ENCODE measurements around the gene C2orf76. TPM values are rescaled to one million over a fixed set of nuclear protein-coding genes. Genes with fewer than 3 reads are reported as not detected.

The C2orf76 gene
- total and polyA plus RNA-seq, 10 of the 15 experiments (the other 5 are each of a cell fraction or from before 2014, with no cell fraction given) = 14.0 to 46.1 (median 25.4) TPM

DNA sequence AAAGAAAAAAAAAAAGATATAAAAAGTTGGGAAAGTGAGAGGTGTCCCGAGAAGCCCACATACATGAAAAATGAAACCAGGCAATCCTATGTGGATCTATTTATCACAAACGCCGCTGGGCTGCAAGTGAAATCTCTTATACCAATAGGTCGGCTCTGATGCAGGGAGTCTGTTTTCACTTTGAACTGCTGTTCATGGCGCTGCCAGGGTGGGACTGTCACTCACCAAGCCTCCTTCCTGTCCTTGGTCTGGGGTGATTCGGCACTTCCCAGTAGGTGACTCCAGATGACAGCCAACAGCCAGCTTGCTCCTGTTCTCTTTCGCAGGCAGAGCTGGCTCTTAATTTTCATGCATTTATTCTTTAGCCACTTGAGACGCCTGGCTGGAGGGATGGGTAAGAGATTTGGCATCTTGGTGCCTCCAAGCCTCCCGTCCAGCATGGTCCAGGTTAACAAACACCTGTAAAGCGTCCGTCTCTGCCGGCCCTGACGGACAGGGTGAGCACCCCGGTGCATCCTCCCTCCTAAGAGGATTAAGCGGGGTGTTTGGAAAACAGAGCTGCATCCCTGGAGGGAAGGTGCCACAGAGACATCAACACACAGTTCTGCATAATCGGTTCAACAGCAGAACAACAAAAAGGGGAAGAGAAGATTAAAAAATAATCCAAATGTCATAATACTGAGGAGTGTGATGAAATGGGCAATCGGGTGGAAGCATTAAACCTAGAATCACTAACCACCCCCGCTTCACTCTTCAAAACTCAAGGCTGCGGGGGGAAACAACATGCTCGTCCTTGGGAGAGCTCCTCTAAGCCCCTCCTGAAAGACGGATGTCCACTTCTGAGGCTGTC, 84.3 kb downstream of the C2orf76 start:
- no peaks in the 10 kb centered on the region for H3K9me3 ChIP-seq (replicated peaks; ENCODE audit: control insufficient read depth, insufficient read depth, low read length)
- in situ Hi-C loops (cut with MboI) = no loop called here
- H3K4me3 ChIP-seq = no peak overlapping the region
- no peak overlapping the region for H3K4me2 ChIP-seq (ENCODE audit: control insufficient read depth, insufficient read depth)
- ChIA-PET RAD21 (ENCODE audit: unreplicated experiment) (no interaction called here), POLR2A (no interaction called here), SMC1A (ENCODE audit: uncharacterized antibody, unreplicated experiment) (interaction anchor here (1.4 to 2.0 kb wide), 2 partner anchors 9 to 16 kb away, joined by 3 to 4 read pairs; no protein-coding TSS in a partner anchor), CTCF (interaction anchor here (0.6 to 1.5 kb wide), 4 partner anchors 15 to 350 kb away, joined by 3 to 7 read pairs (median 4); no protein-coding TSS in a partner anchor)
- H2AFZ ChIP-seq (ENCODE audit: control insufficient read depth, low read depth, low read length) = no peak overlapping the region
- no peak overlapping the region for H3K27ac ChIP-seq (ENCODE audit: control insufficient read depth, insufficient read depth)
- 68% methylated on average over 21 of the region's 21 CpGs for WGBS (ENCODE audit: insufficient coverage, insufficient replicate concordance, low lambda C conversion rate, missing lambda C conversion rate)
- no peak overlapping the region for H3K9ac ChIP-seq (ENCODE audit: control insufficient read depth, insufficient read depth, low read length)
- H3K27me3 ChIP-seq (replicated peaks in 1 of 2; ENCODE audit: control insufficient read depth in 2 of 2, insufficient read depth in 2 of 2, low read length in 1 of 2) = no peaks in the 10 kb centered on the region
- H3K79me2 ChIP-seq (ENCODE audit: control insufficient read depth, insufficient read depth, low read length) = no peaks in the 10 kb centered on the region
- ATAC-seq (no peak), DNase-seq (ENCODE audit: low read depth, low spot score) (no peak), FAIRE-seq (no peak)
- intact Hi-C loops (cut with micrococcal nuclease; ENCODE audit: unreplicated experiment) = no loop called here
- H4K20me1 ChIP-seq (ENCODE audit: control insufficient read depth, insufficient read depth) = no peaks in the 10 kb centered on the region
- no peaks in the 10 kb centered on the region for H3K4me1 ChIP-seq (ENCODE audit: control insufficient read depth, insufficient read depth, low read length)
- H3K36me3 ChIP-seq (ENCODE audit: control insufficient read depth in 2 of 2, insufficient read depth in 2 of 2, low read length in 1 of 2) = no peaks in the 10 kb centered on the region
- TF ChIP-seq, protein P1, sequence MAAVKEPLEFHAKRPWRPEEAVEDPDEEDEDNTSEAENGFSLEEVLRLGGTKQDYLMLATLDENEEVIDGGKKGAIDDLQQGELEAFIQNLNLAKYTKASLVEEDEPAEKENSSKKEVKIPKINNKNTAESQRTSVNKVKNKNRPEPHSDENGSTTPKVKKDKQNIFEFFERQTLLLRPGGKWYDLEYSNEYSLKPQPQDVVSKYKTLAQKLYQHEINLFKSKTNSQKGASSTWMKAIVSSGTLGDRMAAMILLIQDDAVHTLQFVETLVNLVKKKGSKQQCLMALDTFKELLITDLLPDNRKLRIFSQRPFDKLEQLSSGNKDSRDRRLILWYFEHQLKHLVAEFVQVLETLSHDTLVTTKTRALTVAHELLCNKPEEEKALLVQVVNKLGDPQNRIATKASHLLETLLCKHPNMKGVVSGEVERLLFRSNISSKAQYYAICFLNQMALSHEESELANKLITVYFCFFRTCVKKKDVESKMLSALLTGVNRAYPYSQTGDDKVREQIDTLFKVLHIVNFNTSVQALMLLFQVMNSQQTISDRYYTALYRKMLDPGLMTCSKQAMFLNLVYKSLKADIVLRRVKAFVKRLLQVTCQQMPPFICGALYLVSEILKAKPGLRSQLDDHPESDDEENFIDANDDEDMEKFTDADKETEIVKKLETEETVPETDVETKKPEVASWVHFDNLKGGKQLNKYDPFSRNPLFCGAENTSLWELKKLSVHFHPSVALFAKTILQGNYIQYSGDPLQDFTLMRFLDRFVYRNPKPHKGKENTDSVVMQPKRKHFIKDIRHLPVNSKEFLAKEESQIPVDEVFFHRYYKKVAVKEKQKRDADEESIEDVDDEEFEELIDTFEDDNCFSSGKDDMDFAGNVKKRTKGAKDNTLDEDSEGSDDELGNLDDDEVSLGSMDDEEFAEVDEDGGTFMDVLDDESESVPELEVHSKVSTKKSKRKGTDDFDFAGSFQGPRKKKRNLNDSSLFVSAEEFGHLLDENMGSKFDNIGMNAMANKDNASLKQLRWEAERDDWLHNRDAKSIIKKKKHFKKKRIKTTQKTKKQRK (IDR thresholded peaks at IDR 0.05; ENCODE audit: low read depth, low read length) = no peak
- TF ChIP-seq ATF7 (IDR thresholded peaks at IDR 0.05; ENCODE audit: low read depth) = no peak
- BruUV-seq (replicated peaks) = no TSS peak

Measured in GM12878 (cell line).